HepG2 (cell line): ENCODE results near the gene ELF2. TPM values are rescaled to one million over a fixed set of nuclear protein-coding genes. Genes with fewer than 3 reads are reported as not detected.

Experiments
- FOXK1 ChIP-seq: sonication (generic); formaldehyde crosslinking; IDR thresholded peaks from 2 replicates; pipeline ENCODE4 v1.4.0; 2020; ENCODE audit warnings: low read depth, missing genetic modification reagents, borderline replicate concordance
- HDAC2 ChIP-seq: sonication (generic); formaldehyde crosslinking; IDR thresholded peaks from 2 replicates; pipeline ENCODE4 v1.4.0; 2020; ENCODE audit warnings: missing genetic modification reagents
- IRX3 ChIP-seq: sonication (generic); formaldehyde crosslinking; IDR thresholded peaks from 2 replicates; pipeline ENCODE4 v1.8.1; 2023; ENCODE audit warnings: mild to moderate bottlenecking, low read depth, missing genetic modification reagents, borderline replicate concordance
- KDM1A ChIP-seq: IDR thresholded peaks from 2 replicates; pipeline ENCODE4 v1.6.1; 2016; ENCODE audit warnings: missing compliant biosample characterization
- MAZ ChIP-seq, 2 experiments: sonication (generic) in 1 of 2; formaldehyde crosslinking in 1 of 2; IDR thresholded peaks; 2 replicates each; pipeline versions ENCODE4 v1.5.0 to v1.6.1; 2012 to 2020; ENCODE audit warnings: low read depth in 2 of 2, mild to moderate bottlenecking in 2 of 2, borderline replicate concordance in 1 of 2, improper control_type of control experiment in 1 of 2, low read length in 1 of 2, missing genetic modification reagents in 1 of 2, moderate library complexity in 1 of 2
- MIER2 ChIP-seq: IDR thresholded peaks from 2 replicates; pipeline ENCODE4 v1.6.1; 2016; ENCODE audit warnings: missing biosample characterization, missing genetic modification reagents
- MYNN ChIP-seq: sonication (generic); formaldehyde crosslinking; IDR thresholded peaks from 2 replicates; pipeline ENCODE4 v1.4.0; 2020; ENCODE audit warnings: mild to moderate bottlenecking, low read depth, missing genetic modification reagents
- NCOA5 ChIP-seq: sonication (generic); formaldehyde crosslinking; IDR thresholded peaks from 2 replicates; pipeline ENCODE4 v1.4.0; 2020; ENCODE audit warnings: missing genetic modification reagents
- NR2F2 ChIP-seq: IDR thresholded peaks from 2 replicates; pipeline ENCODE4 v1.6.1; 2012; ENCODE audit warnings: low read depth, inconsistent platforms, borderline replicate concordance
- PTBP1 ChIP-seq: fragments of 200-400 bp; formaldehyde crosslinking; IDR thresholded peaks from 2 replicates; pipeline ENCODE4 v1.6.1; 2018; ENCODE audit warnings: low read length, low read depth; ENCODE audit not compliant: poor library complexity, severe bottlenecking
- RARG ChIP-seq: sonication (generic); formaldehyde crosslinking; IDR thresholded peaks from 2 replicates; pipeline ENCODE4 v1.4.0; 2020; ENCODE audit warnings: low read depth, mild to moderate bottlenecking, missing genetic modification reagents
- SNAI1 ChIP-seq: sonication (generic); formaldehyde crosslinking; IDR thresholded peaks from 2 replicates; pipeline ENCODE4 v1.5.0; 2020; ENCODE audit warnings: mild to moderate bottlenecking, missing genetic modification reagents, borderline replicate concordance
- SOX5 ChIP-seq: IDR thresholded peaks from 2 replicates; pipeline ENCODE4 v1.6.1; 2016; ENCODE audit warnings: borderline replicate concordance
- SP2 ChIP-seq: sonication (generic); formaldehyde crosslinking; IDR thresholded peaks from 2 replicates; pipeline ENCODE4 v1.5.1; 2020; ENCODE audit warnings: mild to moderate bottlenecking, missing genetic modification reagents
- SRSF1 ChIP-seq: fragments of 200-400 bp; formaldehyde crosslinking; optimal IDR thresholded peaks from 2 replicates; pipeline ENCODE3; 2017; ENCODE audit warnings: mild to moderate bottlenecking, low read depth, low read length, moderate library complexity
- ZNF3 ChIP-seq: IDR thresholded peaks from 2 replicates; pipeline ENCODE4 v1.7.0; 2017; ENCODE audit warnings: inconsistent platforms
- ZNF589 ChIP-seq: sonication (generic); formaldehyde crosslinking; conservative IDR thresholded peaks from 2 replicates; pipeline ENCODE4 v1.8.0; 2022; ENCODE audit warnings: mild to moderate bottlenecking, moderate library complexity, missing genetic modification reagents
- ZNF788 ChIP-seq: sonication (generic); formaldehyde crosslinking; IDR thresholded peaks from 2 replicates; pipeline ENCODE4 v1.5.0; 2020; ENCODE audit warnings: mild to moderate bottlenecking, missing genetic modification reagents, borderline replicate concordance
- polyA plus RNA-seq, 8 experiments: library from polyadenylated mRNA; depleted of rRNA in 3 of 8; stranded (reverse) in 7 of 8; unstranded in 1 of 8; fragments of >200 nt; fragmentation: Illumina TruSeq in 4 of 8; extraction: Trizol in 4 of 8; gene quantifications; 2 replicates each; pipeline versions ENCODE4 v1.2.1 to v1.2.3, GENCODE V29; 2011 to 2016; ENCODE audit warnings: low read depth in 4 of 8, missing spikeins in 1 of 8, mixed read lengths in 1 of 8; ENCODE audit not compliant: insufficient read depth in 1 of 8
- total RNA-seq, 5 experiments: library from RNA; depleted of rRNA; stranded (reverse); fragments of >200 nt; fragmentation: Illumina TruSeq; extraction: Trizol; gene quantifications; 2 replicates each; pipeline ENCODE4 v1.2.3, GENCODE V29; 2016; ENCODE audit warnings: low read depth in 1 of 5
- TF ChIP-seq, protein P1 (sequence below): conservative IDR thresholded peaks from 2 replicates; pipeline ENCODE4 v1.6.1; 2018; ENCODE audit warnings: missing genetic modification reagents
- TF ChIP-seq, protein P2 (sequence below): sonication (generic); formaldehyde crosslinking; IDR thresholded peaks from 2 replicates; pipeline ENCODE4 v1.8.1; 2023; ENCODE audit warnings: mild to moderate bottlenecking, missing genetic modification reagents, borderline replicate concordance
- TF ChIP-seq, protein P3 (sequence below): IDR thresholded peaks from 2 replicates; pipeline ENCODE4 v1.6.1; 2016; ENCODE audit warnings: low read depth, missing genetic modification reagents, missing compliant biosample characterization
- TF ChIP-seq, protein P4 (sequence below): sonication (generic); formaldehyde crosslinking; IDR thresholded peaks from 2 replicates; pipeline ENCODE4 v1.8.1; 2022; ENCODE audit warnings: mild to moderate bottlenecking, missing genetic modification reagents

The ELF2 gene
- total and polyA plus RNA-seq, 2 of the 13 experiments (the other 11 are each of a cell fraction or from before 2014, with no cell fraction given): 28.6 to 35.4 TPM

DNA sequence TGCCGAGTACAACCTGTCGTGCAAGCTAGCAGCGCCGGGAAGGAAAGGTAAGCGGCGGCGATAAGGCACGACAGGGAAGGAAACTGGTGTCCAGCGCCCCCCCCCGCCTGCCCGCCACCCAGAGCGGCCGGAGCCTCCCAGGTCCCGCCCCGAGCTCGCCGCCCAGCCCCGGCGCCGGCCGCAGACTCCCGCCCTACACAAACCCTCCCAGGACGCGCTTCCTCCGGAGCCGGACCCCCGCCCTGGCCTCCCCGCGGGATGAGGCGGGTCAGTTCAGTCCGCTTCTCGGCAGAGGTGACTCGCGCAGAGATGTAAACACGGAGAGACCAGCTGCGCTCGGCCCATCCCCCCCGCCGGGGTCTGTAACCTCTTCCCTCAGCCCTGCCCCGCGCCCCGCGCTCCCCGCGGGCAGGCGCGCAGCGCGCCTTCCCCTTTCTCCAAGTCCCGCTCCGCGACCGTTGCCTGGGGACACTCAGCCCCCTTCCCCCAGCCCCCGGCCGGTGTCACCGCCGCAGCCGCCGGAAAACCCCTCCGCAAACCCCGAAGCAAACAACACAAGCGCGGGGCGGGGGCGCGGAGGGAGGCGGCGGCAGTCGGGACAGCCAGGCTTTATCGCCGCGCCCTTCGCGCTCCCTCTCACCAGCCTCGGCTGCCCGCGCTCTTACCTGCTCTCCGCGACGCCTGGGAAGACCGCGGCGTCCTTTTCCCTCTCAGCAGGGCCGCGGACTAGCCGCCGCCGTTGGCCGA is 543 bp downstream of the ELF2 start (continued):
- TF ChIP-seq SOX5 (CRISPR knock-in tag) (no peak), SP2 (CRISPR knock-in tag) (no peak), KDM1A (CRISPR knock-in tag) (no peak), RARG (no peak), SRSF1 (no peak), MIER2 (CRISPR knock-in tag) (no peak), MYNN (no peak), HDAC2 (CRISPR knock-in tag) (no peak), NCOA5 (no peak), PTBP1 (no peak), FOXK1 (CRISPR knock-in tag) (peak; percentile 93), ZNF788 (CRISPR knock-in tag) (peak; percentile 66; the same call in 1 of the 2 replicates), ZNF589 (CRISPR knock-in tag) (0 out of 2 replicates have a peak, but pooled peaks have one; percentile 24), NR2F2 (no peak), SNAI1 (CRISPR knock-in tag) (no peak), MAZ (IDR thresholded peaks at IDR 0.05; ENCODE audit: borderline replicate concordance, low read depth, low read length) (peak; percentile 84), MAZ (CRISPR knock-in tag; IDR thresholded peaks at IDR 0.05; ENCODE audit: low read depth) (peak; percentile 63; the same call in 1 of the 2 replicates), ZNF3 (no peak), IRX3 (no peak)
- TF ChIP-seq, protein P1, sequence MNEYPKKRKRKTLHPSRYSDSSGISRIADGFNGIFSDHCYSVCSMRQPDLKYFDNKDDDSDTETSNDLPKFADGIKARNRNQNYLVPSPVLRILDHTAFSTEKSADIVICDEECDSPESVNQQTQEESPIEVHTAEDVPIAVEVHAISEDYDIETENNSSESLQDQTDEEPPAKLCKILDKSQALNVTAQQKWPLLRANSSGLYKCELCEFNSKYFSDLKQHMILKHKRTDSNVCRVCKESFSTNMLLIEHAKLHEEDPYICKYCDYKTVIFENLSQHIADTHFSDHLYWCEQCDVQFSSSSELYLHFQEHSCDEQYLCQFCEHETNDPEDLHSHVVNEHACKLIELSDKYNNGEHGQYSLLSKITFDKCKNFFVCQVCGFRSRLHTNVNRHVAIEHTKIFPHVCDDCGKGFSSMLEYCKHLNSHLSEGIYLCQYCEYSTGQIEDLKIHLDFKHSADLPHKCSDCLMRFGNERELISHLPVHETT (CRISPR knock-in tag): 0 out of 2 replicates have a peak, but pooled peaks have one; percentile 39
- TF ChIP-seq, protein P2, sequence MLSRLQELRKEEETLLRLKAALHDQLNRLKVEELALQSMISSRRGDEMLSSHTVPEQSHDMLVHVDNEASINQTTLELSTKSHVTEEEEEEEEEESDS (CRISPR knock-in tag): no peak
- TF ChIP-seq, protein P3, sequence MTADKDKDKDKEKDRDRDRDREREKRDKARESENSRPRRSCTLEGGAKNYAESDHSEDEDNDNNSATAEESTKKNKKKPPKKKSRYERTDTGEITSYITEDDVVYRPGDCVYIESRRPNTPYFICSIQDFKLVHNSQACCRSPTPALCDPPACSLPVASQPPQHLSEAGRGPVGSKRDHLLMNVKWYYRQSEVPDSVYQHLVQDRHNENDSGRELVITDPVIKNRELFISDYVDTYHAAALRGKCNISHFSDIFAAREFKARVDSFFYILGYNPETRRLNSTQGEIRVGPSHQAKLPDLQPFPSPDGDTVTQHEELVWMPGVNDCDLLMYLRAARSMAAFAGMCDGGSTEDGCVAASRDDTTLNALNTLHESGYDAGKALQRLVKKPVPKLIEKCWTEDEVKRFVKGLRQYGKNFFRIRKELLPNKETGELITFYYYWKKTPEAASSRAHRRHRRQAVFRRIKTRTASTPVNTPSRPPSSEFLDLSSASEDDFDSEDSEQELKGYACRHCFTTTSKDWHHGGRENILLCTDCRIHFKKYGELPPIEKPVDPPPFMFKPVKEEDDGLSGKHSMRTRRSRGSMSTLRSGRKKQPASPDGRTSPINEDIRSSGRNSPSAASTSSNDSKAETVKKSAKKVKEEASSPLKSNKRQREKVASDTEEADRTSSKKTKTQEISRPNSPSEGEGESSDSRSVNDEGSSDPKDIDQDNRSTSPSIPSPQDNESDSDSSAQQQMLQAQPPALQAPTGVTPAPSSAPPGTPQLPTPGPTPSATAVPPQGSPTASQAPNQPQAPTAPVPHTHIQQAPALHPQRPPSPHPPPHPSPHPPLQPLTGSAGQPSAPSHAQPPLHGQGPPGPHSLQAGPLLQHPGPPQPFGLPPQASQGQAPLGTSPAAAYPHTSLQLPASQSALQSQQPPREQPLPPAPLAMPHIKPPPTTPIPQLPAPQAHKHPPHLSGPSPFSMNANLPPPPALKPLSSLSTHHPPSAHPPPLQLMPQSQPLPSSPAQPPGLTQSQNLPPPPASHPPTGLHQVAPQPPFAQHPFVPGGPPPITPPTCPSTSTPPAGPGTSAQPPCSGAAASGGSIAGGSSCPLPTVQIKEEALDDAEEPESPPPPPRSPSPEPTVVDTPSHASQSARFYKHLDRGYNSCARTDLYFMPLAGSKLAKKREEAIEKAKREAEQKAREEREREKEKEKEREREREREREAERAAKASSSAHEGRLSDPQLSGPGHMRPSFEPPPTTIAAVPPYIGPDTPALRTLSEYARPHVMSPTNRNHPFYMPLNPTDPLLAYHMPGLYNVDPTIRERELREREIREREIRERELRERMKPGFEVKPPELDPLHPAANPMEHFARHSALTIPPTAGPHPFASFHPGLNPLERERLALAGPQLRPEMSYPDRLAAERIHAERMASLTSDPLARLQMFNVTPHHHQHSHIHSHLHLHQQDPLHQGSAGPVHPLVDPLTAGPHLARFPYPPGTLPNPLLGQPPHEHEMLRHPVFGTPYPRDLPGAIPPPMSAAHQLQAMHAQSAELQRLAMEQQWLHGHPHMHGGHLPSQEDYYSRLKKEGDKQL: no peak
- TF ChIP-seq, protein P4, sequence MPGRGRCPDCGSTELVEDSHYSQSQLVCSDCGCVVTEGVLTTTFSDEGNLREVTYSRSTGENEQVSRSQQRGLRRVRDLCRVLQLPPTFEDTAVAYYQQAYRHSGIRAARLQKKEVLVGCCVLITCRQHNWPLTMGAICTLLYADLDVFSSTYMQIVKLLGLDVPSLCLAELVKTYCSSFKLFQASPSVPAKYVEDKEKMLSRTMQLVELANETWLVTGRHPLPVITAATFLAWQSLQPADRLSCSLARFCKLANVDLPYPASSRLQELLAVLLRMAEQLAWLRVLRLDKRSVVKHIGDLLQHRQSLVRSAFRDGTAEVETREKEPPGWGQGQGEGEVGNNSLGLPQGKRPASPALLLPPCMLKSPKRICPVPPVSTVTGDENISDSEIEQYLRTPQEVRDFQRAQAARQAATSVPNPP (CRISPR knock-in tag): no peak
